Right cardiac atrium (tissue), 5 donors: ENCODE data around the gene BTBD6. TPM values are rescaled to one million over a fixed set of nuclear protein-coding genes. Genes with fewer than 3 reads are reported as not detected.
A peak's percentile ranks its signal among the peaks of the same experiment; 100 is the strongest.

Experiments
- ATAC-seq, 2 donors: fragments of 200-7000 bp; cut with Tn5 transposase; one replicate each; pipeline versions ENCODE4 v1.8.0 to v1.9.1; 2020; ENCODE audit warnings: moderate library complexity in 2 of 2, mild to moderate bottlenecking in 1 of 2
- DNase-seq, 3 donors: peaks; one replicate each; pipeline ENCODE4 v3.0.0-alpha.2; 2020
- H3K27ac ChIP-seq: one replicate; pipeline ENCODE4 v1.5.1; 2013; ENCODE audit warnings: mild to moderate bottlenecking, low read length, control low read depth, moderate library complexity
- H3K27me3 ChIP-seq: one replicate; pipeline ENCODE4 v1.6.1; 2013; ENCODE audit not compliant: control insufficient read depth, insufficient read depth
- H3K4me1 ChIP-seq: one replicate; pipeline ENCODE4 v1.6.1; 2013; ENCODE audit warnings: low read length; ENCODE audit not compliant: control insufficient read depth, insufficient read depth
- H3K4me3 ChIP-seq: one replicate; pipeline ENCODE4 v1.5.1; 2013; ENCODE audit warnings: low read length, control low read depth
- H3K9me3 ChIP-seq: one replicate; pipeline ENCODE4 v1.6.1; 2013; ENCODE audit warnings: low read length; ENCODE audit not compliant: control insufficient read depth
- WGBS: extraction: QIAGEN DNeasy Blood & Tissue Kit; methylation state at CpG from one replicate; pipeline ENCODE4 v1.1.7; 2013; 5-methylcytosine and 5-hydroxymethylcytosine counted together
- intact Hi-C, 4 donors: fragments of 100-400 bp; cut with DNase I; formaldehyde crosslinking; loops; one replicate each; pipeline versions ENCODE4 v1.11.0 to v1.14.0; 2022 to 2023
- polyA plus RNA-seq: library from polyadenylated mRNA; stranded (reverse); fragments of 200-250 nt; gene quantifications from one replicate; pipeline ENCODE4 v1.2.3, GENCODE V29; 2013
- total RNA-seq, 4 donors: library from RNA; stranded (reverse); fragmentation: NEBNext Ultra II Directional; extraction: Animal tissue kit (Norgen Biotek cat#: 25700); gene quantifications; one replicate each; pipeline ENCODE4 v1.2.1, GENCODE V29; 2021
- donor health status: healthy with polysubstance abuse.
- donor health status: DM: no; HTN: yes; CAD: no.
- donor health status: DM: no; HTN: no; CAD: no.
- donor health status: DM: no; HTN: yes; CAD: no; lungs with severe emphysema.
- donor health status: DM: yes; HTN: yes; CAD: no.

Gene BTBD6
- total and polyA plus RNA-seq, 5 donors, result 28.1 to 42.2 (median 39.2) TPM

DNA sequence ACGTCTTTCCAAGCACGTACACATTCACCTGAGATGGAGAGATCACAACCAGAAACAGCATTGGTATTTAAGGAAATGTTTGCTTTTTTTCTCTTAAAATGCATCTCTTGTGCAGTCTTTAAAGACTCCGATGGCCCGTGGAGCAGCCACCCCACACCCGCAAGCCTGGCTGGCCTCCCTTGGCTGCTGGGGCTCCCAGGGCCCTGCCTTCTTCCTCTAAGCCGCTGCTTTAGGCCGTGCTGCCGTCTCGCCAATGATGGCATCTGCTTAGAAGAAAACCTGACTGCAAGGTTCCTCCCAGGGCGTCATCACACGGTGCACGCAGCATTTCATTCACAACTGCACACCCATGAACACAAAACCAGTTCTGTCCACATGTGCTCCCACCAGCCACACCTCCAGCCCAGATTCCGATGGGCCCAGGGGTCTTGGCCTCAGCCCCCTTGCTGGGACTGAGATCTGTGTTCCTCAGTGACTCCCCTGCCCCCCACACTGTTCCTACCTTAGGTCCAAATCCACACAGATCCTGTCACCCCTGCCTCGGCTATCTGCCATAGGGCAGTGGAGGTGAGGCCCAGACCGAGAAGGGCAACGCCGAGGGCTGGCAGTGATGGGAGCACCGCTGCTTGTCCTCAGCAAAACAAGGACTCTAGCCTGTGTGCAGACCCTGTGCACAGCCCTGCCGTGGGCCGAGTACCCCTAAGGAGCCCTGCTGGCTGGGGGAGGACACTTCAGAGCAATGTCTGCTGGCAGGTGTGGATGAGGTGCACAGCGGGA lies 4.4 kb downstream of the BTBD6 start:
- H3K4me3 ChIP-seq, result no peak overlapping the region
- no peaks in the 10 kb centered on the region for H3K9me3 ChIP-seq
- H3K4me1 ChIP-seq, result peaks cover 2% of the 10 kb centered on the region
- ATAC-seq (no peak), DNase-seq (peak in 2 of 3 donors; percentile 26 to 35)
- WGBS, result 88% methylated on average over 21 of the region's 21 CpGs
- intact Hi-C loops, result no loop called here
- H3K27ac ChIP-seq, result no peak overlapping the region
- no peaks in the 10 kb centered on the region for H3K27me3 ChIP-seq

DNA sequence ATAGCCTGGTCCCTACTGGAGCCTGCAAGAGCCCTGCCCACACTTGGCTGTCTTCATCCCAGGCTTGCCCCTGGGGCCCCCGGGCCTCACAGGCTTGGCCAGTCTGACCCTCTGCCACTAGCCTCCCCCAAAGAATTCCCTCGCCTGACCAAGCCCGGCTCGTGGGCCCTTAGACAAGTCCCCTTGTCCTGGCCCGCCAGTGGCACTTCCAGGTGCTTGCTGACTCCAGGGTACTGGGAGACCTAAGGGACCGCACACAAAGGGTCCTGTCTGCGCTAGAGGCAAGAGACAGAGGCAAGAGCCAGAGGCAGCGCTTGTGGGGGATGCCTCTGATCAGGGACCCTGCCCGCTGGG lies 5.0 kb downstream of the BTBD6 start:
- 92% methylated on average over 9 of the region's 9 CpGs for WGBS
- no peaks in the 10 kb centered on the region for H3K9me3 ChIP-seq
- peak in 1 of 3 donors; percentile 46 for DNase-seq
- no peak for ATAC-seq
- intact Hi-C loops, result no loop called here
- H3K27me3 ChIP-seq, result no peaks in the 10 kb centered on the region
- no peak overlapping the region for H3K27ac ChIP-seq
- H3K4me1 ChIP-seq, result peaks cover 2% of the 10 kb centered on the region
- no peak overlapping the region for H3K4me3 ChIP-seq

DNA sequence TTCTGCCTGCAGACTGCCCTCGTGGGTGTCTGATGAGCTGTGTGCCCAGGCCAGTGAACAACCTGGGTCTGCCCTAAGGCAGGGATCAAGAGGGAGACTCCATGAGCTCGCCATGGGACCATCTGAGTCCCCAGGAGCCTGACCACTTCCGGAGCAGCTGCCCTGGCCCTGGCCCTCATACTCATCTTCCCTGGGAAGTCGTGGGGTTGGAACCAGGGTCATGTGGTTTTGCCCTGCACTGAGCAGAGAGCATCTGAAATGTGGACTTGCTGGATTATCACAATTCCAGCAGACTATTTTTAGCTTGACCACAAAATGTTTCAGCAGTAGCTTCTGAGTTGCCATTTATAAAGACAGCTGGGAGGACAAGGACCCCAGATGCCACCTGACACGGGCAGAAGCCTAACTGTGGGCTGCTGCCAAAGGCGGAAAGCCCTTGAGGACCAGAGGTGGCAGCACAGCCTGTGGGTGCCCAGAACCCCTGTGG lies 6.7 kb downstream of the BTBD6 start:
- Histone ChIP-seq H3K27me3 (no peaks in the 10 kb centered on the region), H3K27ac (peak overlapping the region; percentile 26), H3K9me3 (no peaks in the 10 kb centered on the region), H3K4me1 (no peaks in the 10 kb centered on the region), H3K4me3 (no peak overlapping the region)
- peak in 1 of 3 donors; percentile 41 for DNase-seq
- intact Hi-C loops, result no loop called here
- 60% methylated on average over 6 of the region's 6 CpGs for WGBS
- peak in 1 of 2 donors; percentile 38 for ATAC-seq

DNA sequence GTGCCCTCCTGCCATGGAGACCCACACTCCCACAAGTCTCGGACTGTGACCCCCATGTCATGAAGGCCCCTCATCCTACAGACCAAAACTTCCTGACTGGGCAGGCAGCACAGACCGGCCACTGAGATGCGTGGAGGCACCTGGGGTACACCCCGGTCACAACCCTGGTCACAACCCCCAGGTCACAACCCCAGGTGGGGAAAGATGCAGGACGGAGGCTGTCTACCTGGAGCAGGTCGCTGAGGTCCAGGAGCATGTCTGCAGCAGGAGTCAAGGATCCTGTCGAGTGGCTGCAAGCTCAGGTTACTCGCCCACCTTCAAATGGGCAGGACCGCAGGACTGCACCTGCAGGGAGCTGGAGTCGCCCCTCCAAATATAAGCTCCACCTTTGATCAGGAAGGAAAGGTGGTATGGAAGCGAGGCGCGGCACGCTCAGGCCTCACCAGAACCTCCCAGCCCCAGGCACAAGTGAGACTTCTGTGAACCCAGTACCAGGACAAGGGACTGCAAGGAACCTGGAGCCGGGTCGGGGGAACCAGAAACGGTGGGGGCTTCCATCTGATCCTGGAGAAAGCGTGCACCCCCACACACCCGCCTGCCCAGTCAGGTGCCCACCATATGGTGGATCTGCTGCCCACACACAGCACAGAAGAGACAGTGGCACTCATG lies 8.1 kb downstream of the BTBD6 start:
- ATAC-seq (no peak), DNase-seq (peak in 1 of 3 donors; percentile 32)
- no peaks in the 10 kb centered on the region for H3K9me3 ChIP-seq
- H3K27ac ChIP-seq, result no peak overlapping the region
- H3K4me3 ChIP-seq, result no peak overlapping the region
- intact Hi-C loops, result no loop called here
- WGBS, result 95% methylated on average over 19 of the region's 19 CpGs
- no peaks in the 10 kb centered on the region for H3K4me1 ChIP-seq
- H3K27me3 ChIP-seq, result no peaks in the 10 kb centered on the region

DNA sequence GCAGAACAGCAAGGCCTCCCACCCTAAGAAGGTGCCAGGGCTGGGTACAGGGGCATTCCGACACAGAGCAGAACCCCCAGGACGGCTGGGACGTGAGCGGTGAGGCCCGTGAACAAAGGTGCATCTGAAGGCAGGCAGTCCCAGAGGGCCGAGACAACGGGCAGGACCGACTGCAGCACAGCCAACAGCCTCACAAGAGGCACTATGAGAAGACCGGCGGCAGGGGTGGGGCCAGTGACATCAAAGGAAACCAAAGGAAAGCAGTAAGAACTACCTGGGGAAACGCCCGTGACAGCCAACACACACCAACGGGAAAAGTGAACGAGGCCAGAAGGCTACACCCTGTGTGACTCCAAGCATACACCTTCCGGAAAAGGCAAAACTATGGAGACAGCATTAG lies 9.1 kb downstream of the BTBD6 start:
- Histone ChIP-seq H3K4me3 (no peak overlapping the region), H3K27me3 (no peaks in the 10 kb centered on the region), H3K4me1 (no peaks in the 10 kb centered on the region), H3K27ac (no peak overlapping the region), H3K9me3 (no peaks in the 10 kb centered on the region)
- intact Hi-C loops, result no loop called here
- ATAC-seq, result no peak
- peak in 1 of 3 donors; percentile 45 for DNase-seq
- 91% methylated on average over 15 of the region's 15 CpGs for WGBS

DNA sequence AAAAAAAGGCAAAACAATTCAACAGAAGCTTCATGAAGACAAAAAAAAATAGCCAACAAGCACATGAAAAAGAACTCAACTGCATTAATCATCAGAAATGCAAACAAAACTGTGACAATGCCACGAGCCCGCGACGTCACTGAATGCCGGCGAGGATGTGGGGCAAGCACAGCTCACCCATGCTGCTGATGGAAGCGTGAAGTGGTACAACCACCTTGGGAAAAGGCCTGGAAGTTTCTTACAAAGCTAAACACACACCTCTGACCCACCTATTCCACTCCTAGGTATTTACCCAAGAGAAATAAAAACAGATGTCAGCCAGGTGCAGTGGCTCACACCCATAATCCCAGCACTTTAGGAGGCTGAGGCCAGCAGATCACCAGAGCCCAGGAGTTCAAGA lies 10.5 kb downstream of the BTBD6 start:
- Histone ChIP-seq H3K4me3 (no peak overlapping the region), H3K9me3 (no peaks in the 10 kb centered on the region), H3K27ac (no peak overlapping the region), H3K4me1 (no peaks in the 10 kb centered on the region), H3K27me3 (no peaks in the 10 kb centered on the region)
- ATAC-seq (no peak), DNase-seq (peak in 1 of 3 donors; percentile 16)
- WGBS, result 92% methylated on average over 7 of the region's 7 CpGs
- intact Hi-C loops, result no loop called here

DNA sequence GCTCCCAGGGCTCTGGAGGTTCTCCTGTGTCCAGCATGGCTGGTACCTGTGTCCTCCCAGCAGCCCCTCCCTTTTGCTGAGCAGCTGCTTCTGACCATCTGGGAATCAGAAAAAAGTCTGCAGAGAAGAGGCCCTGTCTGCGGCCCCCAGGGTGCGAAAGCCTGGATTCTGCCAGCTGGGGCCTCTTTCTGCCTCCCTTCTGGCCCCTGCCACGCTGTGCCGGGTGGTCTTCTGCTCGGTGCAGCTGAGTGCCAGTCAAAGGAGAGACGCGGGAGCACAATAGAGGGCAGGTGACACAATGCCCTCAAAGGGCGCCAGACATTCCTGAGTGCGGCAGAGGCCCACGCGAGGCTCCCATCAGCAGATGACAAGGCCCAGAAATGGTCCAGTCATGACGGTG lies 12.6 kb downstream of the BTBD6 start:
- 82% methylated on average over 12 of the region's 12 CpGs for WGBS
- Histone ChIP-seq H3K9me3 (no peaks in the 10 kb centered on the region), H3K27ac (no peak overlapping the region), H3K27me3 (no peaks in the 10 kb centered on the region), H3K4me1 (no peaks in the 10 kb centered on the region), H3K4me3 (no peak overlapping the region)
- ATAC-seq (no peak), DNase-seq (peak in 1 of 3 donors; percentile 28)
- intact Hi-C loops, result no loop called here

DNA sequence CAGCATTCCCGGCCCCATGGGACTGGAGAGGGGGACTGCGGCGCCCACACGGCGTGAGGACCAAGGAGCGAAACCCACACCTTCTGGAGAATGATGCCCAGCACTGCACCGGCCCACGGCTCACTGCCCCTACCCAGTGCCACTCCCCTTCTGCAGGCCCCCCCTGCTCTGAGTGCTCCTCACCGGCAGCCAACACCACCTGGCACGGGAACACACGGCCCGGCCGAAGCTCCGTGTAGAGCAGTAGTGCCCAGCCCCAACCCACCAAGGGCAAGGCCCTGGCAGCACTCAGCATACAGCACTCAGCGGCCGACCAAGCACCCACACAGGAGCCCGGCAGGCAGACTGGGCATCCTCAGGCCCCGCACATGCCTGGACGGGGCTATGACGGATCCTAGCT lies 13.4 kb downstream of the BTBD6 start:
- ATAC-seq, result peak; percentile 34 to 42
- Histone ChIP-seq H3K4me3 (no peak overlapping the region), H3K4me1 (no peaks in the 10 kb centered on the region), H3K27ac (no peak overlapping the region), H3K27me3 (no peaks in the 10 kb centered on the region), H3K9me3 (no peaks in the 10 kb centered on the region)
- DNase-seq, result peak in 1 of 3 donors; percentile 42
- WGBS, result 81% methylated on average over 20 of the region's 20 CpGs
- intact Hi-C loops, result no loop called here

DNA sequence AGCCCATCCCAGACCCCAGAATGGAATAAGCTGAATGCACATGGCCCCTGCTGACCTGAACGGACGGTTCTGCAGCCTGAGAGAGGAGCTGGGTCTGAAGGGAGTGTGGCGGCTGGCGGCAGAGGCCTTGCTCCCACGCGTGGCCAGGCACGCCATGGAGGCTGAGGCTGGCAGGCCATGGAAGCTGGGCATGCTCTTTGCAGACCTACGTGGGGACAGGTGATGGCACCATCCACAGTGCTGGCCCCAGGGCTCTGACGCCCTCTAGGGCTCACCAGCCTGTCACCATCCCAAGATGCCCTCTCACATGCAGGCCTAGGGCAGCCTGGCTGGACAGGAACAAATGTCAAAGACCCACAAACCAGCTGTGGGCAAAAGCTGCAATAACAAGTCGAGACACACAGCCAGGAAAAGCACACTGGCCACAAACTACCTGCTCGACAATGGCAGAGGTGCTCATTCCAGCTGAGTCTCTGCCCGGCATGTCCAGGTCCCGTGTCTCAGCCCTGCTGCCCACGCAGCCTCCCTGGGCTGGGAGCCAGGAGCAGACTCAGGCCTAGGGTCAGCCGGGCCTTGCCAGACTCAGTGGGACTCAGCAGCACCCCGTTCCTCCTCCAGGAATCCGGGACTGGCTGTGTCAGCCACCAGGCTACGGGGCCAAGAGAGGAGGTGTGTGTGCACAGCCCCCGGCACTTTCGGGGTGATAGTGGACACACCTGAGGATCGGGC lies 19.7 kb downstream of the BTBD6 start:
- intact Hi-C loops, result no loop called here
- no peaks in the 10 kb centered on the region for H3K9me3 ChIP-seq
- no peak overlapping the region for H3K4me3 ChIP-seq
- no peaks in the 10 kb centered on the region for H3K27me3 ChIP-seq
- peak in 2 of 3 donors; percentile 51 to 67 for DNase-seq
- H3K27ac ChIP-seq, result no peak overlapping the region
- peak; percentile 32 to 37 for ATAC-seq
- H3K4me1 ChIP-seq, result no peaks in the 10 kb centered on the region
- WGBS, result 82% methylated on average over 21 of the region's 21 CpGs

DNA sequence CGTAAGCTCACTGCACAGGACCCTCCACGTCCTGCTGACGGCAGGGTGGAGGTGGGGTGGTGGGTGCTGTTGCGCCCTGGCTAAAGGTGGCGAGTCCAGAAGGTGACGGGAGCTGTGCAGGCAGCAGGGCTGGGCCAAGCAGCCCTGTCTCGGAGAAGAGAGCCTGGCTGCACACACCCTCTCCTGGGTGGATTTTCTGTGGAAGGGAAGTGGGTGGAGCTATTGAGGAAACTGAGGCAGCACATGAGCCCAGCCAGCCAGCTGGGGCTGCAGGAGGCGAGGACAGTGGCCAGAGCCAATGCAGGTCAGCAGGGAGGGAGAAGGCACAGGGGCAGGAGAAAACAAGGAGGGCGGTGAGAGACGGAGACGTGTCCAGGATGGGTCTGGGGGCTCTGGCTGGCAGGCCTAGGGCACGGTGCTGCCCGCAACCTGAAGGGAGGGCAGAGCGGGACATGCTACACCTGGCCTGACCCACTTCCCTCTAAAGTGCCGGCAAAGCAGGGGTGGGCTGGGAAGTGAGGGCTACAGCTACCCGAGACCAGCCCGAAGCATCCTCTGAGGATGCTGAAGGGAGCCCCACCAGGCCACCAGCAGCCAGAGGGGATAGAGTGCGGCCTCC lies 20.5 kb downstream of the BTBD6 start:
- no peaks in the 10 kb centered on the region for H3K4me1 ChIP-seq
- no peaks in the 10 kb centered on the region for H3K27me3 ChIP-seq
- 90% methylated on average over 18 of the region's 18 CpGs for WGBS
- H3K4me3 ChIP-seq, result no peak overlapping the region
- DNase-seq, result peak in 2 of 3 donors; percentile 45
- H3K9me3 ChIP-seq, result no peaks in the 10 kb centered on the region
- intact Hi-C loops, result no loop called here
- ATAC-seq, result peak in 1 of 2 donors; percentile 15
- H3K27ac ChIP-seq, result no peak overlapping the region
